ENCODE data around the gene TEC. TPM values are rescaled to one million over a fixed set of nuclear protein-coding genes. Genes with fewer than 3 reads are reported as not detected.

TEC gene
- total RNA-seq, 1 donor from 2014 or later, result not detected

DNA sequence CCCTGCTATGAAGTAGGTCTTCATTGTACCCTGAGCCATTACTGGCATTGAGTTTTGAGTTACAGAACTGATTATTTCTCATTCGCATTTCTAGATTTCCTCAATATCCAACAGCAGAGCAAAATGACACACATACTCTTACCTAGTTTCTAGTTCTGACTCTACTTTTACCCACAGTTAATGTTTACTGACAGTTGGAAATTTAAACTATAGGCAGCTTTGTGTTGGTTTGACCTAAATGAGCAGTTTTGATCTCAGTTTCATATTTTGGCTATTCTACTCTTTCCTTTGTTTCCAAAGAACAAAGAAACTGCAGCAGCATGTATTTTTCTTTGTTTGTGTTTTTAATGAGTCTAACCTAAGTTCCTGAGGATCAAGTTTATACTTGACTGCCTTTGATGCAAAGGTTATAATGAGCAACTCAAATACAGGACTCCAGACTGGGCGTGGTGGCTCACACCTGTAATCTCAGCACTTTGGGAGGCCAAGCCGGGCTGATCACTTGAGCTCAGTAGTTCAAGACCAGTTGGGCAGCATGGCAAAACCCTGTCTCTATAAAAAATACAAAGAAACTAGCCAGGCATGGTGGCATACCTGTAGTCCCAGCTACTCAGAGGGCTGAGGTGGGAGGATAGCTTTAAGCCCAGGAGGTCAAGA is 166.0 kb downstream of the TEC start:
- no peak for DNase-seq (ENCODE audit: low spot score)
- Histone ChIP-seq H2AFZ (replicated peaks) (no peak overlapping the region), H3K27me3 (no peaks in the 10 kb centered on the region), H3K27ac (no peak overlapping the region), H3K4me2 (no peak overlapping the region), H3F3A (ENCODE audit: low read depth) (no peaks in the 10 kb centered on the region), H4K20me1 (ENCODE audit: low read depth) (no peaks in the 10 kb centered on the region), H3K79me2 (ENCODE audit: low read depth) (no peaks in the 10 kb centered on the region), H3K9ac (no peak overlapping the region), H3K4me1 (no peaks in the 10 kb centered on the region), H3K9me3 (ENCODE audit: low read depth) (no peaks in the 10 kb centered on the region), H3K4me3 (no peak overlapping the region), H3K36me3 (no peaks in the 10 kb centered on the region)
- Mint-ChIP-seq H3K4me3 (no peak overlapping the region), H3K9me3 (no peaks in the 10 kb centered on the region), H3K4me1 (no peaks in the 10 kb centered on the region), H3K36me3 (no peaks in the 10 kb centered on the region), H3K27me3 (ENCODE audit: insufficient read depth, low read depth) (peaks cover 2% of the 10 kb centered on the region), H3K27ac (no peak overlapping the region)
- TF ChIP-seq EZH2 (IDR thresholded peaks at IDR 0.05) (no peak), EZH2phosphoT487 (IDR thresholded peaks at IDR 0.05) (no peak), CTCF (IDR thresholded peaks at IDR 0.05) (no peak)

DNA sequence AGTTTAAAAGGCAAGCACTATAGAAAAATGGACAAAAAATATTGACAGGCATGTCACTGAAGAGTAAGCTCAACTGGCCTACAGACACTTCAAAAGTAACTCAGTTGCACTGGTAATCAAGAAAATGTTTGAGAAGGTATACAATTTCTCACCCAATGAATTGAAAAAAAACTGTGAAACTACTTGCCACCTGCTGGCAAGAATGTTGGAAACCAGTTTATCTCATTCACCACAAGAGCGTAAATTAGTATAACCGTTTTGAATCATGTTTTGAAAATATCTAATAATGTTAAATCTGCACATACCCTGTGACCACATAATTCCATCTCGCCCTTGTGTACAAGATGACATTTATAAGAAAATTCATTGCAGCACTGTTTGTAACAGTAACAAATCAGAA is 167.3 kb downstream of the TEC start:
- Mint-ChIP-seq H3K9me3 (no peaks in the 10 kb centered on the region), H3K4me1 (no peaks in the 10 kb centered on the region), H3K27me3 (ENCODE audit: insufficient read depth, low read depth) (peaks cover 2% of the 10 kb centered on the region), H3K27ac (no peak overlapping the region), H3K4me3 (no peak overlapping the region), H3K36me3 (no peaks in the 10 kb centered on the region)
- no peak overlapping the region for H3K9ac ChIP-seq
- no peaks in the 10 kb centered on the region for H3K9me3 ChIP-seq (ENCODE audit: low read depth)
- no peaks in the 10 kb centered on the region for H3K4me1 ChIP-seq
- DNase-seq (ENCODE audit: low spot score), result no peak
- no peaks in the 10 kb centered on the region for H3F3A ChIP-seq (ENCODE audit: low read depth)
- TF ChIP-seq CTCF (IDR thresholded peaks at IDR 0.05) (peak; percentile 28), EZH2phosphoT487 (IDR thresholded peaks at IDR 0.05) (no peak)
- H3K79me2 ChIP-seq (ENCODE audit: low read depth), result no peaks in the 10 kb centered on the region
- no peak overlapping the region for H3K4me2 ChIP-seq
- H4K20me1 ChIP-seq (ENCODE audit: low read depth), result no peaks in the 10 kb centered on the region
- no peak overlapping the region for H3K27ac ChIP-seq
- H3K4me3 ChIP-seq, result no peak overlapping the region
- no peak overlapping the region for H2AFZ ChIP-seq (replicated peaks)
- H3K27me3 ChIP-seq, result no peaks in the 10 kb centered on the region
- H3K36me3 ChIP-seq, result no peaks in the 10 kb centered on the region

DNA sequence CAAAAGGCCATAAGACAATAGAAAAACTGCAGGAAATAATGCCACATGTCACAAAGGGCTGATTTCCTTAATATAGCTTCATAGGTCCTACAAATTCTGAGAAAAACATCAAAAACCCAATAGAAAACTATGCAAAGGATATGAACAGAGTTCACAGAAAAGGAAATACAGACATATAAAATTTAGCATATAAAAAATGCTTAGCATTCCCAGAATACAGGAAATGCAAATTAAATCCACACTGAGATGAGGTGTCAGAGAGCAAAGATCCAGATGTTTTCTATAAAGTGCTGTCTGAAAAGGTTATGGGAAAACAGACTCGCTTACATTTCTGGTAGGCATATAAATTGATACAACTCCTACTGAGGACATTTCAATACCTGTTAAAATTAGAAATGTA is 169.4 kb downstream of the TEC start:
- no peaks in the 10 kb centered on the region for H3K4me1 Mint-ChIP-seq
- H4K20me1 ChIP-seq (ENCODE audit: low read depth), result no peaks in the 10 kb centered on the region
- no peak overlapping the region for H2AFZ ChIP-seq (replicated peaks)

More for the DNA sequence above, 169.4 kb downstream of the TEC start:
- Histone ChIP-seq H3K4me3 (no peak overlapping the region), H3K9me3 (ENCODE audit: low read depth) (no peaks in the 10 kb centered on the region), H3F3A (ENCODE audit: low read depth) (no peaks in the 10 kb centered on the region), H3K79me2 (ENCODE audit: low read depth) (no peaks in the 10 kb centered on the region), H3K27me3 (no peaks in the 10 kb centered on the region), H3K4me2 (no peak overlapping the region), H3K4me1 (no peaks in the 10 kb centered on the region), H3K9ac (no peak overlapping the region), H3K27ac (no peak overlapping the region), H3K36me3 (no peaks in the 10 kb centered on the region)
- no peaks in the 10 kb centered on the region for H3K36me3 Mint-ChIP-seq
- no peaks in the 10 kb centered on the region for H3K9me3 Mint-ChIP-seq
- TF ChIP-seq CTCF (IDR thresholded peaks at IDR 0.05) (no peak), EZH2phosphoT487 (IDR thresholded peaks at IDR 0.05) (no peak), EZH2 (IDR thresholded peaks at IDR 0.05) (no peak)
- DNase-seq (ENCODE audit: low spot score), result no peak
- peaks cover 2% of the 10 kb centered on the region for H3K27me3 Mint-ChIP-seq (ENCODE audit: insufficient read depth, low read depth)
- no peak overlapping the region for H3K4me3 Mint-ChIP-seq
- no peak overlapping the region for H3K27ac Mint-ChIP-seq

All from neural progenitor cell (in vitro differentiated cells).